ENCODE measurements around the gene IGF1R.

Gene IGF1R

DNA sequence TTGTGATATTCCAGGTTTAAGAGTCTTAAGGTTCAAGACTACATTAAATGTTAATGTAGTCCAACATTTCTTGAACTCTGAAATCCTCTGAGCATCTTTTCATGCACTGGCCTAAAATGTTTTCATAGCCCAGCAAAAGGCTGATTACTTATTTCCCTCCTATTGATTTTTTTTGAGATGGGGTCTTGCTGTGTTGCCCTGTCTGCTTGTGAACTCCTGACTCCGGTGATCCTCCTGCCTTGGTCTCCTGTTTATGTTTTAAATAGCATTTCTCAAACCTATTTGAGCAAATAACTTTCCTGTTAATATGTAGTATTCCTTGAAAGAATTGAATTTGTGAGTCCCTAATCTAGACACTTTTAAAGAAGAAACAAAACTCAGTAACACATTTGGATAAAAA is 133.5 kb downstream of the IGF1R start:
- H3K9me3 Mint-ChIP-seq (ENCODE audit: low read depth): no peaks in the 10 kb centered on the region
- no peaks in the 10 kb centered on the region for H3K27me3 Mint-ChIP-seq
- H3K4me1 Mint-ChIP-seq (ENCODE audit: low read depth): peaks cover 44% of the 10 kb centered on the region
- H3K4me3 Mint-ChIP-seq: no peak overlapping the region
- no peak overlapping the region for H3K27ac Mint-ChIP-seq
- H3K36me3 Mint-ChIP-seq: no peaks in the 10 kb centered on the region

GRCh38 chr15:98782801-98783200 is 134.5 kb downstream of the IGF1R start:
- no peak overlapping the region for H3K27ac Mint-ChIP-seq
- H3K9me3 Mint-ChIP-seq (ENCODE audit: low read depth): no peaks in the 10 kb centered on the region
- H3K4me3 Mint-ChIP-seq: no peak overlapping the region
- peaks cover 44% of the 10 kb centered on the region for H3K4me1 Mint-ChIP-seq (ENCODE audit: low read depth)
- no peaks in the 10 kb centered on the region for H3K27me3 Mint-ChIP-seq
- no peaks in the 10 kb centered on the region for H3K36me3 Mint-ChIP-seq

- Mint-ChIP-seq H3K27ac (no peak overlapping the region), H3K36me3 (no peaks in the 10 kb centered on the region), H3K4me3 (no peak overlapping the region), H3K27me3 (no peaks in the 10 kb centered on the region), H3K9me3 (ENCODE audit: low read depth) (no peaks in the 10 kb centered on the region), H3K4me1 (ENCODE audit: low read depth) (peaks cover 55% of the 10 kb centered on the region)
Measured at GRCh38 chr15:98785431-98785806, 137.1 kb downstream of the IGF1R start.

- H3K27ac Mint-ChIP-seq: no peak overlapping the region
- no peaks in the 10 kb centered on the region for H3K9me3 Mint-ChIP-seq (ENCODE audit: low read depth)
- no peak overlapping the region for H3K4me3 Mint-ChIP-seq
- no peaks in the 10 kb centered on the region for H3K36me3 Mint-ChIP-seq
- H3K27me3 Mint-ChIP-seq: no peaks in the 10 kb centered on the region
- peaks cover 61% of the 10 kb centered on the region for H3K4me1 Mint-ChIP-seq (ENCODE audit: low read depth)
Measured at GRCh38 chr15:98785807-98786621, 137.7 kb downstream of the IGF1R start.

- Mint-ChIP-seq H3K27ac (no peak overlapping the region), H3K27me3 (no peaks in the 10 kb centered on the region), H3K36me3 (no peaks in the 10 kb centered on the region), H3K4me1 (ENCODE audit: low read depth) (peaks cover 68% of the 10 kb centered on the region), H3K4me3 (no peak overlapping the region), H3K9me3 (ENCODE audit: low read depth) (no peaks in the 10 kb centered on the region)
Measured at GRCh38 chr15:98786717-98787116, 138.4 kb downstream of the IGF1R start.

DNA sequence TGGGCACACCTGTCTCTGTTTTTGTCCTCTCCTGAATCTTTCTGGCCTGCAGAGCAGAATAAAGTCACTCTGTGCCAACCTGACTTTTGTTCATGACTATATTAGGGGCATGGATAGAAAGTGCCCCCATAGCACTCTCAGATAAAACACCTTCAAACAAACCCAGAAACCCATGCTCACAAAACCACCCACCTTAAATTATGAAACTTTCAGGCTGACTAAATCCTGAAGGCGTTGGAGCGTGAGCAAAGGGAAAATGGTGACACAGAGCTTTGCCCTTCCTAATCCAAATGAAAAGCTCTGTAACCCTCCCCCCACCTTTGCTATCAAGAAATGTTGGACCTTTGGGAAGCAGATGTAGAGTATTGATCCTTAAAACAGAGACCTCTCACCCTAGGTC is 138.9 kb downstream of the IGF1R start:
- Mint-ChIP-seq H3K36me3 (no peaks in the 10 kb centered on the region), H3K9me3 (ENCODE audit: low read depth) (no peaks in the 10 kb centered on the region), H3K27me3 (no peaks in the 10 kb centered on the region), H3K4me1 (ENCODE audit: low read depth) (peaks cover 71% of the 10 kb centered on the region), H3K4me3 (peak overlapping the region; percentile 3), H3K27ac (no peak overlapping the region)

- H3K4me1 Mint-ChIP-seq (ENCODE audit: low read depth): peaks cover 74% of the 10 kb centered on the region
- H3K4me3 Mint-ChIP-seq: no peak overlapping the region
- H3K27ac Mint-ChIP-seq: no peak overlapping the region
Measured at GRCh38 chr15:98787936-98788757, 139.8 kb downstream of the IGF1R start.

DNA sequence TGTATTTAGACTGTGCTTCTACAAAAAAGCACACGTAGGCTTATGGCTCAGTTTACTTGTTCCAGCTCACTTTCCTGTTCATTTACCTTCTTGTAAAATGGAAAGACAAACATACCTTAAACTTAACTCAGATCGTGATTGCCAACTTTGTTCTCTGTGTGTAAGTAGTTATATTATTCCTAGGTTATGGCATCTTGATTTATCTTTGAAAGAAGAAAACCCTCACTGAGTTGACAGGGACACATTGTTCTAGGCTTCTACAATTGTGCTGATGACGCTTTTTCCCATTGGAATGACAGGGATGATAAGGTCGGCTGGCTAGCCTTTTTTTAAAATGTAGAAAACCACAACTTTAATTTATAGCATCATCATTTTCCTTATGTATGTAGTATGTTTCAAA is 140.7 kb downstream of the IGF1R start:
- H3K36me3 Mint-ChIP-seq: no peaks in the 10 kb centered on the region
- H3K27ac Mint-ChIP-seq: no peak overlapping the region
- no peaks in the 10 kb centered on the region for H3K9me3 Mint-ChIP-seq (ENCODE audit: low read depth)
- peaks cover 75% of the 10 kb centered on the region for H3K4me1 Mint-ChIP-seq (ENCODE audit: low read depth)
- no peak overlapping the region for H3K4me3 Mint-ChIP-seq
- H3K27me3 Mint-ChIP-seq: no peaks in the 10 kb centered on the region

More at GRCh38 chr15:98787936-98788757, 139.8 kb downstream of the IGF1R start:
- Mint-ChIP-seq H3K27me3 (no peaks in the 10 kb centered on the region), H3K36me3 (no peaks in the 10 kb centered on the region), H3K9me3 (ENCODE audit: low read depth) (no peaks in the 10 kb centered on the region)

- Mint-ChIP-seq H3K27me3 (no peaks in the 10 kb centered on the region), H3K36me3 (no peaks in the 10 kb centered on the region), H3K9me3 (ENCODE audit: low read depth) (no peaks in the 10 kb centered on the region), H3K4me3 (no peak overlapping the region), H3K27ac (no peak overlapping the region), H3K4me1 (ENCODE audit: low read depth) (peaks cover 83% of the 10 kb centered on the region)
Measured at GRCh38 chr15:98790270-98790669, 141.9 kb downstream of the IGF1R start.

- Mint-ChIP-seq H3K4me1 (ENCODE audit: low read depth) (peaks cover 82% of the 10 kb centered on the region), H3K4me3 (no peak overlapping the region), H3K27ac (no peak overlapping the region), H3K27me3 (no peaks in the 10 kb centered on the region), H3K9me3 (ENCODE audit: low read depth) (no peaks in the 10 kb centered on the region), H3K36me3 (no peaks in the 10 kb centered on the region)
Measured at GRCh38 chr15:98791046-98791701, 142.8 kb downstream of the IGF1R start.

DNA sequence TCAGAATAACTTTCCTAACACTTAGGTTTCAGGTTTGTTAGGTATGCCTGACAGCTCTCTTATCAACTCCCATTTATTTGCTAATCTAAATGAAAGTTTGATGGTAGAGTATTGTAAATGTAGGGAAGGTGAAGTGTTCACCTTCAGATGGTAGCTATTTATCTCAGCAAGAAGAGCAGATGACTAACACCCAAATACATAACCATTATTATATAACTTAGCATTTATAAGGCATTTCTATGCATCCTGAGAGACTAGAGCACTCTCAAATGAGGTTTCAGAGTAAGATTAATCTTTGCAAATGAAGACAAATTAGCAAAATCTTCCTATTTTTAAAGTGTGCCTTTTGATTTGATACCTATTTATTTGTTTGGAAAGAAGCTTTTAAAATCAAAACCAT is 143.8 kb downstream of the IGF1R start:
- H3K4me3 Mint-ChIP-seq: no peak overlapping the region
- H3K4me1 Mint-ChIP-seq (ENCODE audit: low read depth): peaks cover 74% of the 10 kb centered on the region
- H3K27me3 Mint-ChIP-seq: no peaks in the 10 kb centered on the region
- H3K36me3 Mint-ChIP-seq: no peaks in the 10 kb centered on the region
- H3K27ac Mint-ChIP-seq: no peak overlapping the region
- H3K9me3 Mint-ChIP-seq (ENCODE audit: low read depth): no peaks in the 10 kb centered on the region

DNA sequence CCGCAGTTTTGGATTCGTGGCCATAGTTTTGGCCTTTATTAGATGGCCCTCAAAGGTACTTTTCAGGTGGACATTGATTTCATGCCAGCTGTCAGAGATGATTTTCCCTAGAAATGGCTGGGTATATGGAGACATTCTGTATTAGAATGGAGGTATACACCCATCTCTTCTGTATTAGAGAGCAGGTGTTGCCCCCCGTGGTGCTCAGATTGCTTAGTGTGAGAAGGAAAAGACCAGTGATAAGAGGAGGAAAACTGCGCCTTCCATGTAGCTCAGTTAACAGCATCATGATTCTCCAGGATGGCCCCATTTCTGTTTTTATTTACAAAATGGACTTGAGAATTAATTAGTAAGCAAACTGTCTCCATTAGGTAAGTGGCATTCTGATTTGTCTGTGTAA is 145.9 kb downstream of the IGF1R start:
- Mint-ChIP-seq H3K36me3 (no peaks in the 10 kb centered on the region), H3K27ac (no peak overlapping the region), H3K27me3 (no peaks in the 10 kb centered on the region), H3K4me1 (ENCODE audit: low read depth) (peaks cover 74% of the 10 kb centered on the region), H3K9me3 (ENCODE audit: low read depth) (no peaks in the 10 kb centered on the region), H3K4me3 (no peak overlapping the region)

DNA sequence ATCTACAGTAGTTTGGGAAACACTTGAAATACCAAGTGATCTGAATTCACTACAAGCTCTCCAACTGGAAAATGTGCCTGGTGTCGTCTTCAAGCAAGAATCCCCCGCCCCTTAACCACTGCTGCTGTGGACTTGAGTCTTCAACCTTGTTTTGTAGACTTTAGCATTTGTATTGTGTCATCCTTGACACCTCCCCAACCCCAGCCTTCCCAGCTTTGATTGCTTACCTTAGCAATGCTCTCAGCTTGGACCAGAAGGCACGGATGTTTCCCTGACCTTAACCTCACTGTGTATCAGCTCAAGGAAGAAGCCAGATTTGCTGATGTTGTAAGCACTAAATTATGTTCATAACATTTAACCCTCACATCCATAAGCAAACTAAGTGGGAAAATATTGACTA is 146.4 kb downstream of the IGF1R start:
- Mint-ChIP-seq H3K27ac (no peak overlapping the region), H3K9me3 (ENCODE audit: low read depth) (no peaks in the 10 kb centered on the region), H3K27me3 (no peaks in the 10 kb centered on the region), H3K4me1 (ENCODE audit: low read depth) (peaks cover 75% of the 10 kb centered on the region), H3K36me3 (no peaks in the 10 kb centered on the region), H3K4me3 (no peak overlapping the region)

DNA sequence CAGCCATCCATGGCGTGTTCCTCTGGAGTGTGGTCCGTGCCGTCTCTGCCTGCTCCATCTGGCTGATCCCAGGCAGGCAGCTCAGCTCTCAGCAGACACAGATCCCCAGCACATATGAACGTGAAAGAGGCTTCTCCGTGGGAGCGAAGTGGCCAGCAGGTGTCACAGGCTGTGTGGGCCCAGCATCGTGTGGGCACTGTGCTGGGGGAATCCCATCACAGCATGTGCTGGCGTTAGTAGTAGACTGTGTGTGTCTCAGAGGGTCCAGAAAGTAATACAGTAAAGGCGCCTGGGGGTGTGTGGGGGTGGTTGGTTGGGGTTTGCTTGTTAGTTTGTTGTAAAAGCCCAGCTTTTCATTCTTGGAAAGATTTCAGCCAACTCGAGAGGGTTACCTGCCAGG is 147.6 kb downstream of the IGF1R start:
- peaks cover 75% of the 10 kb centered on the region for H3K4me1 Mint-ChIP-seq (ENCODE audit: low read depth)
- no peaks in the 10 kb centered on the region for H3K27me3 Mint-ChIP-seq
- H3K36me3 Mint-ChIP-seq: no peaks in the 10 kb centered on the region
- H3K9me3 Mint-ChIP-seq (ENCODE audit: low read depth): no peaks in the 10 kb centered on the region
- no peak overlapping the region for H3K4me3 Mint-ChIP-seq
- H3K27ac Mint-ChIP-seq: no peak overlapping the region

DNA sequence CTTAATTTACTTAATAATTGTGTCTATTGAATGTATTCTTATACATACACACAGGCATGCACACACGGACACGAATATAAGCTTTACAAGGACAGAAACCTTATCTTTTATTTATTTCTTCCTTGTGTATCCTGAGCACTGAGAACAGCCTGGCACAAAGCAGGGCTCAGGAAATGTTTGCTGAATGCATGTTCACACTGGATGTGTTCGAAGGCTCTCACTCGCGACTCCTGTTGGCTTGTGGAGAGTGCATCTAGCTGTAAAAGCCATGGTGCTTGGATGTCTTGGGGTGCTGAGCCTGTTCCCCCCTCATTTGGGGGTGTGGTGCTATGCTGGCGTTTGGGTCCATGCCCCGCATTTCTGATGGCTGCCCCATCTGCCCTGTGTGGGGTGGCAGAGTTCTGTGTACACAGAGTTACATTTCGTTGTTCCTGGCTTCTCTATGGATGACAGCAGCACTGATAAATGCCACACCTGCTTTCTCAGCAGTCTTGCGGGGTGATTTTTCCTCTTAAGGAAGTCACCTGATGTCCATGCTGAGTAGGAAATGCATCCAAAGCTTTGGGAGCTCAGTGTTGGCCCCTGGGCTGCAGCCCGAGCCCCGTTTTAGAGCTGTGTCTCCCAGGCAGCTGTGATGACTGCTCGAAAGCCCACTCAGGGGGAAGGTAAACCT is 148.5 kb downstream of the IGF1R start:
- Mint-ChIP-seq H3K36me3 (no peaks in the 10 kb centered on the region), H3K4me3 (no peak overlapping the region), H3K27me3 (no peaks in the 10 kb centered on the region), H3K27ac (no peak overlapping the region), H3K9me3 (ENCODE audit: low read depth) (no peaks in the 10 kb centered on the region), H3K4me1 (ENCODE audit: low read depth) (peaks cover 75% of the 10 kb centered on the region)
